ENCODE data around the gene RAPGEF4. TPM values are rescaled to one million over a fixed set of nuclear protein-coding genes. Genes with fewer than 3 reads are reported as not detected.
A peak's percentile ranks its signal among the peaks of the same experiment; 100 is the strongest.

Gene RAPGEF4
- total and polyA plus RNA-seq, 2 of the 4 experiments (the other 2 are of a cell fraction) = 1.7 to 3.2 TPM

- H2AK5ac ChIP-seq (ENCODE audit: low read depth, low read length) = no peak overlapping the region; the same call in 1 of the 2 replicates
- no peak for TF ChIP-seq NFE2L2 (IDR thresholded peaks at IDR 0.05; ENCODE audit: low read depth, low read length)
- TF ChIP-seq CEBPB (IDR thresholded peaks at IDR 0.05; ENCODE audit: low read depth, low read length) = peak; percentile 26; the same call in 1 of the 2 replicates
- no peak overlapping the region for H3K4ac ChIP-seq (ENCODE audit: low read depth, low read length)
- no peak overlapping the region for H4K5ac ChIP-seq (ENCODE audit: low read depth, low read length)
- H2BK120ac ChIP-seq (ENCODE audit: low read depth, low read length) = no peak overlapping the region
- H3K9me1 ChIP-seq (ENCODE audit: insufficient read depth, low read length) = 0 out of 2 replicates have a peak, but pooled peaks cover 4% of the 10 kb centered on the region
- H4K20me1 ChIP-seq (ENCODE audit: insufficient read depth, low read length) = no peaks in the 10 kb centered on the region
- no peak overlapping the region for H3K4me2 ChIP-seq (ENCODE audit: low read depth, low read length)
- no peaks in the 10 kb centered on the region for H3K9me3 ChIP-seq (ENCODE audit: control insufficient read depth, insufficient read depth, low read length)
- H3K18ac ChIP-seq (ENCODE audit: low read depth, low read length) = no peak overlapping the region
- no peak overlapping the region for H2BK20ac ChIP-seq (ENCODE audit: low read depth, low read length)
- 60% methylated on average over 1 of the region's 8 CpGs; no CpG with 5 or more reads in 1 of the 2 experiments for WGBS, 2 experiments (ENCODE audit: extremely low coverage in 2 of 2, insufficient read length in 1 of 2)
- intact Hi-C loops (cut with micrococcal nuclease) = no loop called here
- no peak overlapping the region for H2AFZ ChIP-seq (replicated peaks; ENCODE audit: low read length, poor library complexity)
- H2AK9ac ChIP-seq (replicated peaks; ENCODE audit: low read depth, low read length, poor library complexity) = no peak overlapping the region
- no peaks in the 10 kb centered on the region for H3K79me1 ChIP-seq (ENCODE audit: low read depth in 1 of 2, low read length in 2 of 2)
- peak overlapping the region in 1 of 2 experiments; percentile 42; a peak in 1 of 4 replicates for H4K8ac ChIP-seq (ENCODE audit: low read depth in 2 of 2, low read length in 2 of 2)
- no peak overlapping the region for H2BK5ac ChIP-seq (ENCODE audit: low read depth, low read length, poor library complexity, severe bottlenecking)
- H4K91ac ChIP-seq (ENCODE audit: insufficient read depth, low read depth, low read length) = no peak overlapping the region
- no TSS peak for BruUV-seq (replicated peaks)
- H3K56ac ChIP-seq (ENCODE audit: extremely low read depth, insufficient read depth, low read length) = no peak overlapping the region
- no peaks in the 10 kb centered on the region for H3K27me3 ChIP-seq (ENCODE audit: control insufficient read depth, insufficient read depth, low read length)
- H2BK15ac ChIP-seq (ENCODE audit: low read depth, low read length) = no peak overlapping the region
- no peaks in the 10 kb centered on the region for H3K36me3 ChIP-seq (ENCODE audit: control insufficient read depth, insufficient read depth, low read length)
- no peak overlapping the region for H3K14ac ChIP-seq (replicated peaks; ENCODE audit: low read depth, low read length)
- ATAC-seq (ENCODE audit: low read depth) (peak; percentile 37; the same call in 1 of the 2 replicates), DNase-seq (peak; percentile 31)
- in situ Hi-C loops (cut with MboI; ENCODE audit: low sequenced_read_pairs) = no loop called here
- CTCF ChIA-PET = no interaction called here
- dilution Hi-C loops (cut with HindIII; ENCODE audit: low sequenced_read_pairs, unreplicated experiment) = no loop called here
- H3K23ac ChIP-seq (ENCODE audit: low read depth, low read length) = no peak overlapping the region
- no peak overlapping the region for H3K27ac ChIP-seq (ENCODE audit: insufficient read depth, low read length)
- H3K4me3 ChIP-seq (ENCODE audit: insufficient read depth, low read depth, low read length) = no peak overlapping the region
- POLR2A ChIA-PET (ENCODE audit: unreplicated experiment) = no interaction called here
- H3K9ac ChIP-seq (ENCODE audit: low read depth, low read length) = no peak overlapping the region
- no peaks in the 10 kb centered on the region; the same call in 1 of the 2 replicates for H3K4me1 ChIP-seq (ENCODE audit: control insufficient read depth, insufficient read depth, low read length)
Measured at GRCh38 chr2:172726172-172726735, 9.4 kb upstream of the RAPGEF4 start.

Measured in IMR-90 (cell line).